OCI-LY7 (cell line): Measurements from ENCODE around the gene PAQR3.

Experiments
- EZH2phosphoT487 ChIP-seq: fragments of 200-600 bp; sonication (generic); IDR thresholded peaks from 2 replicates; pipeline ENCODE4 v1.6.1; 2018; ENCODE audit warnings: low read depth, borderline replicate concordance, mild to moderate bottlenecking, mixed run types, antibody characterized with exemption, low read length, moderate library complexity, mixed read lengths
- TF ChIP-seq, protein P1 (sequence below): fragments of 200-600 bp; sonication (generic); conservative IDR thresholded peaks from 2 replicates; pipeline ENCODE4 v1.5.1; 2014; ENCODE audit warnings: mild to moderate bottlenecking, antibody characterized with exemption, low read length, moderate library complexity, mixed read lengths

- TF ChIP-seq, protein P1, sequence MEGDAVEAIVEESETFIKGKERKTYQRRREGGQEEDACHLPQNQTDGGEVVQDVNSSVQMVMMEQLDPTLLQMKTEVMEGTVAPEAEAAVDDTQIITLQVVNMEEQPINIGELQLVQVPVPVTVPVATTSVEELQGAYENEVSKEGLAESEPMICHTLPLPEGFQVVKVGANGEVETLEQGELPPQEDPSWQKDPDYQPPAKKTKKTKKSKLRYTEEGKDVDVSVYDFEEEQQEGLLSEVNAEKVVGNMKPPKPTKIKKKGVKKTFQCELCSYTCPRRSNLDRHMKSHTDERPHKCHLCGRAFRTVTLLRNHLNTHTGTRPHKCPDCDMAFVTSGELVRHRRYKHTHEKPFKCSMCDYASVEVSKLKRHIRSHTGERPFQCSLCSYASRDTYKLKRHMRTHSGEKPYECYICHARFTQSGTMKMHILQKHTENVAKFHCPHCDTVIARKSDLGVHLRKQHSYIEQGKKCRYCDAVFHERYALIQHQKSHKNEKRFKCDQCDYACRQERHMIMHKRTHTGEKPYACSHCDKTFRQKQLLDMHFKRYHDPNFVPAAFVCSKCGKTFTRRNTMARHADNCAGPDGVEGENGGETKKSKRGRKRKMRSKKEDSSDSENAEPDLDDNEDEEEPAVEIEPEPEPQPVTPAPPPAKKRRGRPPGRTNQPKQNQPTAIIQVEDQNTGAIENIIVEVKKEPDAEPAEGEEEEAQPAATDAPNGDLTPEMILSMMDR = no peak
- no peak for TF ChIP-seq EZH2phosphoT487
Observed at GRCh38 chr4:78901882-78902281, 37.4 kb downstream of the PAQR3 start.
